ENCODE measurements around the gene ZFAND2B. TPM values are rescaled to one million over a fixed set of nuclear protein-coding genes. Genes with fewer than 3 reads are reported as not detected.
A peak's percentile ranks its signal among the peaks of the same experiment; 100 is the strongest.

ZFAND2B gene
- total RNA-seq, 1 donor from 2014 or later: 28.7 TPM

- no peak for DNase-seq (ENCODE audit: low spot score)
Measured at GRCh38 chr2:219220652-219221402, 14.2 kb downstream of the ZFAND2B start.

DNA sequence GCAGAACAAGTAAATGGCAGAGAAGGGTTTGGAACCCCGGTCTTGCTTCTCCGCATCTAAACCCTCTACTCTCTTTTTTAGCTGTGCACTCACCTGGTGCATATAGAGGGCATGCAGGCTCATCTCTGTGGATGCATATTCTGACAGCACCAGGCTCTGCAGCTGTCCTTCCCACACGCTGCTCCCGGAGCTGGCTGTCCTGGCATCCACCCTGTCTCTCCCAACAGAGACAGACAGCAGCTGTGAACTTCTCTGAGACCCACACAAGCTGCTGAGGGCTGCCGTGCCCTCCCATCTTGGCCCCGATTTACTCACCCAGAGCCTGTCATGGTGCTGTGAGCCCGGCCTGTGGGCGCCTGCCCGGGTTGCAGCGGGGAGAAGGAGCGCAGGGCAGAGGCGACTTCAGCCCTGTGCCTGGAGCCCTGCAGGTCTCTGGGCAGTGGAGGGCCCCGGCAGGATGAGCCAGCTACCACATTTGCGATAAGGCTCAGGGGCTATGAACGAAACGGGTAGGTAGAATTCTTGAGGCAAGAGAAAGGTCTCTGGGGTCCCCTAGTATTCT is 15.5 kb downstream of the ZFAND2B start:
- no peak for DNase-seq (ENCODE audit: low spot score)

DNA sequence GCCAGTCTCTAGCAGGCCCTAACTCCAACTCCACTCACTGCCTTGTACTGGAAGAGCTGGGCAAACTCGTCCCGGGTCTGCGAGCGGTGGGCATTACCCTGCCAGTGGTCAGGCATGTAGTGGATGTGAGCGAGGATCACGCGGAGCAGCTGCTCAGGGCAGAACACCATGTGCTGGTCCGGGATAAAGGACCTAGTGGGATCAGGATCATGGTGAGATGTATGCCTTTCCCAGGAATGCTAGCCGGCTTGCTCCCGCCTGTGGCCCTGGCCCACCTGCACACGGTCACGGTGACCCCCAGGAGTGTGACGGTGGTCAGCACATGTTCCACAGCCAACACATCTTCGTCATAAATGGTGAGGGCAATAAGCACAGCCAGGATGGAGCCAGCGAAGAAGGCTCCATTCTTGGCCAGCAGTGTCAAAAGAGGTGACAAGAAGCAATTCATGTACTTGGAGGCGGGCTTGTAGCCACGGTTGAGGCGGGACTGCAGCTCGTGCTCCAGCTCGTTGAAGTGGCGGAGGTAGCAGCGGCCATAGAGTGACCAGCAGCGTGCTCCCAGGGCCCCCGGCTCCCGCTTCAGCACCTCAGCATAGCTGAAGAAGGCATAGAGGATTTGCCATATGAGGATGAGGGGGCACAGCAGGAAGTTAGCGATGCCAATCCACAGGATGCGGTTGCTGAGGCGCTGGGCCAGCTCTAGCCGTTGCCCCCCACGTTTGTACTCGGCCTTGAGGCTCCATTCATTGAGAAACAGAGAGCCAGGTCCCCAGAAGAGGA is 17.4 kb downstream of the ZFAND2B start:
- DNase-seq (ENCODE audit: low spot score): no peak

DNA sequence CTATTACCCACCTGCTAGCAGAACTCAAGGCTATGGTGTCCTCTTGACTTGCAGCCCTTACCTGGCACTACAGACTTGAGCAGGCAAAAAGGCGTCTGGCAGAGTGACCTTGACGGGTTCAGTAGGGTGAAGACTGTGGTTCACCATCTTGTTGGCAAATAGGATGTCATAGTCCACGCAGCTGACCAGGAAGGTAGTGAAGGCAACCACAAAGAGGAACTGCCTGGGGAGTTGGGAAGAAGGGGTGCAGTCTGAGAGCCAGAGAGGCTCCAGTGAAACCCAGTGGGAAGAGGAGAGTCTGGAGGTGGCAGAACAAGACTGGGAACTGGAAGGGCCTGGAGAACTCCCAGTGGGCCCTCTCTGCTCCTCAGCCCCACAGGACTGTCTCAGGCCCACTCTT is 18.8 kb downstream of the ZFAND2B start:
- DNase-seq (ENCODE audit: low spot score): no peak

- no peak for DNase-seq (ENCODE audit: low spot score)
Measured at GRCh38 chr2:219228041-219228910, 21.7 kb downstream of the ZFAND2B start.

DNA sequence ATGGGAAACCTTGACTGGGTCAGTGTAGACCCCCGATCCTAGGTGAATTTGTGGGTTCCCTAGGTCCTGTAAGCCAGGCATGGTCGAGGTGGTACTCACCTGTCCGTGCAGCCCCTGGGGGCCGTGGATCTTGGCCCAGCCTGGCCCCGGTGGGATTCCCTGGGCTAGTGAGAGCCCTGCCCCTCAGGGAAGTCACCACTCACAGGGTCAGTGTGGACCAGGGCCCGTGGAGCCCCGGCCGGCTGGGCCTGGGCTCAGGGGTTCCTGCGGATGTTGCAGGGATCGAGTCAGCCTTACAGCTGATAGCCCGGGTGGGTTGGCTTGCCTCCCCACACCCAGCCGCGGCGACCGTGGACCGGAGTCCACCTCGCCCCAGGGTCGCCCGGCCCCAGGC is 22.3 kb downstream of the ZFAND2B start:
- no peak for DNase-seq (ENCODE audit: low spot score)

- peak; percentile 99 for DNase-seq (ENCODE audit: low spot score)
Measured at GRCh38 chr2:219229305-219230058, 22.9 kb downstream of the ZFAND2B start, which contains the start of the genes ANKZF1 and ATG9A. ANKZF1 (plus strand) TSS chr2:219229806; CDS start chr2:219230258, 452 bp downstream. ATG9A (minus strand) TSS chr2:219229636; CDS start chr2:219228024, 1,612 bp downstream.

DNA sequence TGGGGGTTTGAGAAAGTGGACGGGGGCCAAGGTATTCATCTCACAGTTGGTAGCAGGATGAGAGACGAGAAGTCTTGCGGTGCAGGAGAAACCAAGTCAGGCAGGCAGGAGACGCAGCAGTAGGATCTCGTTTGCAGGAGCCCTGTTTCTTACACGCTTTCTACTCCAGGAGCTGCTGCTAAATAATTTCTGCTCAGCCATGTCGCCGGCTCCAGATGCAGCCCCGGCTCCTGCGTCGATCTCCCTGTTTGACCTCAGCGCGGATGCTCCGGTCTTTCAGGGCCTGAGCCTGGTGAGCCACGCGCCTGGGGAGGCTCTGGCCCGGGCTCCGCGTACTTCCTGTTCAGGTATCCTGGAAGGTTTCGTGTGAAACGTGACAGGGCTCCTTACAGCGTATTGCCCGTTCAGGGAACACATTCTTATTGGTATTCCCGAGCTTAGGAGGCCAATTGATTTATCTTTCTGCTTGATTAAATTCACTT is 23.5 kb downstream of the ZFAND2B start:
- no peak for DNase-seq (ENCODE audit: low spot score)

DNA sequence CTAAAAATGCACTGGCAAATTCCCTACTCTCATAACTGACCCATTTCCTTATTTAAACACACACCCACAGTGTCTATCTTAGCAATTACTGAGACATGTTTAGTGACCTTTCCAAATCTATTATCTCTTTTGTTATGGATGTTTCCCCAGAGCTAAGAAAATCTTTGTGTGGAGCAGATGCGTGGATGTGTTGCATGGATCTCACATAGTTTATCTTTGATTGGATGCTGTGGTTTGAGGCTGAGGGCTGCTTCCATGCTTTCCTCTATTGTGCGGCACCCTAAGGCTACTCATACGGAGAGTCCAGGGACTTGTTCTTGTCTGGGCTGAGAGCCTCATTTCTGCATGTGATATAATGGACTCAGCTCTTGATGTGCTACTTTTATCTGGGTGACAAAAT is 27.7 kb downstream of the ZFAND2B start:
- no peak for DNase-seq (ENCODE audit: low spot score)

- no peak for DNase-seq (ENCODE audit: low spot score)
Measured at GRCh38 chr2:219243291-219243761, 36.7 kb downstream of the ZFAND2B start.

DNA sequence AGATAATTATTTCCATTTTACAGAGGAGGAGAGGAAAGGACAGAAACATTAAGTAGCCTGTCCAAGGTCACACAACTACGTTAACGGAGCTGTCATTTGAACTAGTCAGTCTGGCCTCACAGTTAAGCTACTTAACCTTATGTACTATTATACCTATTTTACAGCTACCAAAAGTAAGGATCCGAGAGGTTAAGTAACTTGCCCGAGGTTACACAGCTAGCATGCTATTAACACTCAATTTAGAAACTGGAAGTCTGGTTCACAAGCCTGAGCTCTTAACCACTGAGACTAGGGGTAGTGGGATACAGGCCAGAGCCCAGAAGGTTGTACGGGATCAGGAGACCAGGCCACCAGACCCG is 38.2 kb downstream of the ZFAND2B start:
- no peak for DNase-seq (ENCODE audit: low spot score)

DNA sequence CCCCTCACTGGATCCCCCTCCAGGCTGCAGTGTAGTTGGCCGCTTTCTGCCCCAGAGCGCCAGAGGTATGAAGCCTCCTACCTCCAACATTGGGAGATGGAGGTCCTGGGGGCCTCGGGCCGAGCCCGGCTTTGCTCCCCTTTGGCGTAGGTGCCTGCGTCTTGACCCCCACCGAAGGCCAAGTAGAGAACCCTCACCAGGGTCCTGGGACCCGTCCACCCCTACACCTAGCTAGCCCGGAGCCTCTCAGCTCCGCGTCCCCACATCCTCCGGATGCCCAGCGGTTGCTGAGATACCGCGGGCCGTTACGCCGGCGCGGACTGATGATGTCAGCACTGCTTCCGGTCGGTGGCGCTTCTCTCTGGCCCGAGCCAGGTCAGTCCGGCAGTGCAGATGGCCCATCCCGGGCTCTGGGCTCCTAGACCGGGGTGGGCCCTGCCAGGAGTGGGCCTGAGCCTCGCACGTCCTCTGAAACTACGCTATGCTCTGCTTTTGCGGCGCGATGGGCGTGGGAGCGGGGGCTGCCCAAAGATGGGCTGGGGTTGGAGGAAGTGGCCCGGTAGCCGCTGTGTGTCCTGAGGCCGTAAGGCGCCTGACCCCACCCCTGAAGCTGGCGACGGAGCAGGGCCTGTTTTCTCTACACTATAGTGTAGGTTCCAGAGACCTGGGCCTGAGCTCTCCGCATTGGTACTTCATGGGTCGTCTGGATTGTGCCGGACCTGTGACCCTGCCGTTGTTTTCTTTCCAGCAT is 38.7 kb downstream of the ZFAND2B start, which contains the start of the genes GLB1L and STK16:
TSS of gene GLB1L (minus strand) at position 297 of the 751 bp plus-strand sequence. CDS start 1,871 bp downstream, outside the sequence.
TSS of gene STK16 (plus strand) at position 332 of the 751 bp plus-strand sequence. CDS start 521 bp downstream, outside the sequence.
- DNase-seq (ENCODE audit: low spot score): peak; percentile 96

- no peak for DNase-seq (ENCODE audit: low spot score)
Measured at GRCh38 chr2:219245899-219246230, 39.3 kb downstream of the ZFAND2B start.

DNA sequence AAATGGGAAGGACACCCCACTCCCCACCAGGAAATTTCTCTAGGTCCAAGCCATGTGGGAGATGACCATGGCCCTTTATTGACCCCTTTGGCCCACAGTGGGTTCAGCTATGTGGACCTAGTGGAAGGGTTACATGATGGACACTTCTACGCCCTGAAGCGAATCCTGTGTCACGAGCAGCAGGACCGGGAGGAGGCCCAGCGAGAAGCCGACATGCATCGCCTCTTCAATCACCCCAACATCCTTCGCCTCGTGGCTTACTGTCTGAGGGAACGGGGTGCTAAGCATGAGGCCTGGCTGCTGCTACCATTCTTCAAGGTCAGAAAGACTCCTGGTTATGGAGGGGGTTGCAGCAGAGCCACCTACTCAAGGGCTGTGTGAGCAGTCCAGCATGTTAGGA is 40.0 kb downstream of the ZFAND2B start:
- DNase-seq (ENCODE audit: low spot score): no peak

GRCh38 chr2:219247678-219248642 is 41.4 kb downstream of the ZFAND2B start:
- DNase-seq (ENCODE audit: low spot score): no peak

DNA sequence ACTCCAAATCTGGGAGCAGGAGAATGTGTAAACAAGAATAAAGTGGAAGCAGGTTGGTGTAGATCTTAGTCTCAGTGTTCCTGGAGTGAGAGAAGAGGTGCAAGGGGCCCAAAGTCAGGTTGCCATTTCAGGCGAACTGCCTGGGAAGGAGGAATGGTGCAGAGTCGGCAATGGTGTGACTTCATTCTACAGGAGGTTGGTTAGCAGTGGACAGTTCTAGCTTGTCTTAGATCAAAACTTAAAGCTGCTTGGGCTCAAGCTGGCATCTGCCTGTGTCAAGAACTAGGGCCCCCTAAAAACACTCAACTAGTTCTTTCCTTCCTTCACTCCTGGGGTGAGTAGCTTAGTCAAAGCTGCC is 42.2 kb downstream of the ZFAND2B start:
- DNase-seq (ENCODE audit: low spot score): no peak

GRCh38 chr2:219249203-219249980 is 42.8 kb downstream of the ZFAND2B start:
- DNase-seq (ENCODE audit: low spot score): peak; percentile 90

Data from ureter (tissue), 1 donor.